NAMALWA (cell line): ENCODE data around the gene SERPINB13.

Source experiments
- DNase-seq: peaks from one replicate; pipeline ENCODE4 v3.0.0-alpha.2; 2015; ENCODE audit warnings: low spot score

SERPINB13 gene

GRCh38 chr18:63648241-63648640 lies 61.1 kb downstream of the SERPINB13 start:
- no peak for DNase-seq
